K562 (cell line): ENCODE data around the gene ZNF195. TPM values are rescaled to one million over a fixed set of nuclear protein-coding genes. Genes with fewer than 3 reads are reported as not detected.
"Not testable (repeated sequence)": the region's sequence is repeated elsewhere in the genome, so short reads cannot be mapped to it uniquely, and the experiment has no call there.

Experiments used
- ATAC-seq: fragments of 200-7000 bp; cut with Tn5 transposase; 3 replicates; pipeline ENCODE4 v1.9.1; 2020; ENCODE audit warnings: moderate library complexity
- BruUV-seq: library from RNA; stranded (reverse); fragments of 400-500 nt; replicated peaks from 2 replicates; lab custom pipeline; 2021; lab: Mats Ljungman, UMichigan
- CTCF ChIA-PET: fragments of 300-600 bp; formaldehyde crosslinking; extraction: SDS; loops from one replicate; lab custom pipeline; 2021; ENCODE audit warnings: low intra/inter-chr PET ratio; lab: Yijun Ruan, JAX
- POLR2A ChIA-PET: fragments of 300-600, 350-650 bp; sonication (Branson Sonifier 250); formaldehyde crosslinking; extraction: SDS; loops from one replicate; lab custom pipeline; 2021; ENCODE audit warnings: antibody characterized with exemption, inconsistent platforms; lab: Yijun Ruan, JAX
- DNase-seq, 4 experiments: peaks; one replicate each; pipeline versions ENCODE4 v3.0.0 to v3.0.0-alpha.2; 2011 to 2018; ENCODE audit warnings: low spot score in 3 of 4, mixed read lengths in 3 of 4; ENCODE audit errors: extremely low read depth in 1 of 4
- FAIRE-seq: peaks from 2 replicates; lab custom pipeline; 2011; peaks lifted over from hg19 to GRCh38; lab: Jason Lieb, UNC
- H2AFZ ChIP-seq: 2 replicates; pipeline ENCODE4 v1.6.0; 2011; ENCODE audit warnings: low read depth, low read length, control low read depth, inconsistent platforms
- H3K27ac ChIP-seq: fragments of 200-600 bp; 3 replicates; pipeline ENCODE4 v1.8.0; 2011; ENCODE audit warnings: low read depth, mild to moderate bottlenecking, control low read depth, inconsistent platforms, low read length, moderate library complexity, mixed read lengths; ENCODE audit errors: extremely low read depth
- H3K27me3 ChIP-seq, 2 experiments: fragments of 300-600 bp in 1 of 2; 2 replicates in 1 of 2; 3 replicates in 1 of 2; pipeline versions ENCODE4 v1.6.0 to v1.8.0; 2011; ENCODE audit warnings: inconsistent platforms in 2 of 2, low read length in 2 of 2, mild to moderate bottlenecking in 1 of 2, mixed read lengths in 1 of 2, moderate library complexity in 1 of 2; ENCODE audit not compliant: control insufficient read depth in 2 of 2, insufficient read depth in 2 of 2
- H3K36me3 ChIP-seq: fragments of 300-600 bp; 3 replicates; pipeline ENCODE4 v1.8.0; 2011; ENCODE audit warnings: mild to moderate bottlenecking, low read length, inconsistent platforms; ENCODE audit not compliant: control insufficient read depth, insufficient read depth
- H3K4me1 ChIP-seq, 2 experiments: fragments of 200-600 bp in 1 of 2; replicated peaks in 1 of 2; 2 replicates in 1 of 2; 3 replicates in 1 of 2; pipeline versions ENCODE4 v1.5.1 to v1.8.0; 2011; ENCODE audit warnings: inconsistent platforms in 2 of 2, low read length in 2 of 2, mild to moderate bottlenecking in 1 of 2, mixed read lengths in 1 of 2, moderate library complexity in 1 of 2; ENCODE audit not compliant: control insufficient read depth in 2 of 2, insufficient read depth in 2 of 2
- H3K4me2 ChIP-seq: 2 replicates; pipeline ENCODE4 v1.6.1; 2011; ENCODE audit warnings: low read length, control low read depth, inconsistent platforms, mixed read lengths; ENCODE audit not compliant: insufficient read depth
- H3K4me3 ChIP-seq: fragments of 200-600 bp; sonication (generic), shearing (Covaris generic); 2 replicates; pipeline ENCODE4 v1.5.1; 2016; ENCODE audit warnings: control low read depth, inconsistent platforms
- H3K79me2 ChIP-seq: fragments of 200-600 bp; 3 replicates; pipeline ENCODE4 v1.8.0; 2011; ENCODE audit warnings: low read length, inconsistent platforms; ENCODE audit not compliant: control insufficient read depth, insufficient read depth
- H3K9ac ChIP-seq, 2 experiments: 2 replicates each; pipeline versions ENCODE4 v1.6.0 to v1.6.1; 2011; ENCODE audit warnings: low read depth in 2 of 2, low read length in 2 of 2, control low read depth in 1 of 2, inconsistent platforms in 1 of 2, mild to moderate bottlenecking in 1 of 2, mixed read lengths in 1 of 2; ENCODE audit not compliant: insufficient read depth in 1 of 2
- H3K9me1 ChIP-seq: one replicate; pipeline ENCODE4 v1.6.0; 2011; ENCODE audit warnings: inconsistent platforms, mild to moderate bottlenecking, low read length, moderate library complexity; ENCODE audit not compliant: control insufficient read depth, insufficient read depth
- H3K9me3 ChIP-seq: replicated peaks from 2 replicates; pipeline ENCODE4 v1.5.1; 2011; ENCODE audit warnings: low read depth, low read length, inconsistent platforms; ENCODE audit not compliant: control insufficient read depth, insufficient read depth
- H4K20me1 ChIP-seq: replicated peaks from 2 replicates; pipeline ENCODE4 v1.6.1; 2011; ENCODE audit warnings: low read length, inconsistent platforms, mixed read lengths; ENCODE audit not compliant: control insufficient read depth, insufficient read depth
- CTCF ChIP-seq, 3 experiments: IDR thresholded peaks in 2 of 3; conservative IDR thresholded peaks in 1 of 3; 2 replicates each; pipeline ENCODE4 v1.5.1; 2011 to 2012; ENCODE audit warnings: low read length in 3 of 3, mild to moderate bottlenecking in 3 of 3, control low read depth in 2 of 3, improper control_type of control experiment in 1 of 3, inconsistent platforms in 1 of 3, low read depth in 1 of 3, mixed read lengths in 1 of 3, moderate library complexity in 1 of 3; ENCODE audit not compliant: insufficient read depth in 2 of 3
- RAD21 ChIP-seq, 2 experiments: fragments of 250-450 bp in 1 of 2; fragments of 450-650 bp in 1 of 2; sonication (Bioruptor Pico) in 1 of 2; formaldehyde crosslinking in 1 of 2; IDR thresholded peaks in 1 of 2; conservative IDR thresholded peaks in 1 of 2; 2 replicates each; pipeline versions ENCODE4 v1.4.0 to v1.8.0; 2020 to 2022; ENCODE audit warnings: mild to moderate bottlenecking in 2 of 2, moderate library complexity in 1 of 2
- REST ChIP-seq, 2 experiments: fragments of 450-650 bp; formaldehyde crosslinking in 1 of 2; IDR thresholded peaks; 2 replicates each; pipeline versions ENCODE4 v1.4.0 to v1.6.1; 2014 to 2020; ENCODE audit warnings: mild to moderate bottlenecking in 2 of 2, borderline replicate concordance in 1 of 2, low read depth in 1 of 2
- SMC3 ChIP-seq: conservative IDR thresholded peaks from 2 replicates; pipeline ENCODE4 v1.6.1; 2011; ENCODE audit warnings: low read depth, low read length, improper control_type of control experiment; ENCODE audit not compliant: insufficient read depth
- TFAP4 ChIP-seq: sonication (generic); formaldehyde crosslinking; IDR thresholded peaks from 2 replicates; pipeline ENCODE4 v1.8.0; 2022; ENCODE audit warnings: missing genetic modification reagents, mild to moderate bottlenecking, moderate library complexity, borderline replicate concordance
- WGBS: fragments of 100-300 bp; shearing (Covaris generic); methylation state at CpG from one replicate; pipeline ENCODE4 v1.1.6; 2016; ENCODE audit warnings: low coverage, mixed read lengths; ENCODE audit not compliant: insufficient coverage; ENCODE audit errors: missing lambda C conversion rate; 5-methylcytosine and 5-hydroxymethylcytosine counted together
- in situ Hi-C: fragments of 300-500 bp; cut with MboI; formaldehyde crosslinking; loops from 4 replicates; pipeline ENCODE4 v1.15.0; 2018; ENCODE audit warnings: inconsistent platforms, mixed read lengths
- intact Hi-C: fragments of 100-400 bp; cut with micrococcal nuclease; formaldehyde crosslinking; loops from 2 replicates; pipeline ENCODE4 v1.14.2; 2022
- polyA plus RNA-seq, 8 experiments: library from polyadenylated mRNA; depleted of rRNA in 4 of 8; stranded (reverse) in 5 of 8; unstranded in 3 of 8; fragments of >200 nt; fragmentation: Nextera tagmentation in 2 of 8; fragmentation: Illumina TruSeq in 1 of 8; extraction: Ambion mirVana in 2 of 8; extraction: Trizol in 1 of 8; gene quantifications; 2 replicates each; pipeline versions ENCODE4 v1.2.1 to v1.2.3, GENCODE V29; 2011 to 2014; ENCODE audit warnings: inconsistent platforms in 1 of 8, missing spikeins in 1 of 8
- total RNA-seq, 7 experiments: library from RNA; depleted of rRNA in 6 of 7; stranded (reverse); fragments of >200 nt in 6 of 7; fragmentation: Illumina TruSeq in 2 of 7; extraction: Trizol in 2 of 7; gene quantifications; 2 replicates each; pipeline versions ENCODE4 v1.2.1 to v1.2.3, GENCODE V29; 2011 to 2021; ENCODE audit warnings: low replicate concordance in 1 of 7

The ZNF195 gene
- total and polyA plus RNA-seq, 9 of the 15 experiments (the other 6 are each of a cell fraction or from before 2014, with no cell fraction given): 42.1 to 75.5 (median 60.4) TPM

- H2AFZ ChIP-seq; H3K9me3 ChIP-seq; H3K36me3 ChIP-seq; H3K79me2 ChIP-seq; H3K27me3 ChIP-seq; H3K27ac ChIP-seq; H3K4me2 ChIP-seq; FAIRE-seq; POLR2A ChIA-PET; H3K9ac ChIP-seq; BruUV-seq; H3K9me1 ChIP-seq; intact Hi-C loops; H4K20me1 ChIP-seq; H3K4me3 ChIP-seq; ATAC-seq; in situ Hi-C loops; TF ChIP-seq REST (CRISPR knock-in tag; IDR thresholded peaks at IDR 0.05; ENCODE audit: low read depth): not testable (repeated sequence)
- H3K4me1 ChIP-seq: peaks cover 0 to 14% of the 10 kb centered on the region in 2 experiments; a peak in 3 of 5 replicates
- TF ChIP-seq TFAP4 (CRISPR knock-in tag) (0 out of 2 replicates have a peak, but pooled peaks have one; percentile 14), REST (IDR thresholded peaks at IDR 0.05; ENCODE audit: borderline replicate concordance) (peak; percentile 31; the same call in 1 of the 2 replicates), SMC3 (0 out of 2 replicates have a peak, but pooled peaks have one; percentile 10), RAD21 (CRISPR knock-in tag; conservative IDR thresholded peaks at IDR 0.05 in 1 of 2, IDR thresholded peaks at IDR 0.05 in 1 of 2) (peak; percentile 31 to 56; a peak in 3 of 4 replicates), CTCF (IDR thresholded peaks at IDR 0.05 in 2 of 3, conservative IDR thresholded peaks at IDR 0.05 in 1 of 3; ENCODE audit: insufficient read depth in 2 of 3, low read depth in 1 of 3, low read length in 3 of 3) (peak; percentile 31 to 43 (median 37); a peak in 4 of 6 replicates)
- DNase-seq: peak in 1 of 4 experiments; percentile 54
- 92% methylated on average over 3 of the region's 4 CpGs for WGBS
- CTCF ChIA-PET: interaction anchor here (0.5 kb wide), 1 partner anchor 197 kb away, joined by 3 read pairs; no protein-coding TSS in a partner anchor
These were observed 38.1 kb upstream of the ZNF195 start for GRCh38 chr11:3417047-3417446.
